DOHH2 (cell line): ENCODE measurements around the gene ALKBH6.

Experiments
- H3F3A ChIP-seq: fragments of 200-600 bp; sonication (generic), shearing (Covaris generic); 2 replicates; pipeline ENCODE4 v1.6.0; 2016; ENCODE audit warnings: antibody characterized with exemption, mild to moderate bottlenecking; ENCODE audit not compliant: control insufficient read depth, insufficient read depth
- H3K27ac ChIP-seq: fragments of 200-600 bp; sonication (generic); 2 replicates; pipeline ENCODE4 v1.5.1; 2014; ENCODE audit warnings: low read depth, mild to moderate bottlenecking, low read length, moderate library complexity
- H3K27me3 ChIP-seq: fragments of 200-600 bp; sonication (generic); 2 replicates; pipeline ENCODE4 v1.6.1; 2014; ENCODE audit warnings: mild to moderate bottlenecking, low read length, mixed read lengths; ENCODE audit not compliant: control insufficient read depth
- H3K36me3 ChIP-seq: fragments of 200-600 bp; sonication (generic); 2 replicates; pipeline ENCODE4 v1.6.1; 2014; ENCODE audit warnings: mild to moderate bottlenecking, low read length, moderate library complexity, mixed read lengths; ENCODE audit not compliant: control insufficient read depth
- H3K4me1 ChIP-seq: fragments of 200-600 bp; sonication (generic); 2 replicates; pipeline ENCODE4 v1.6.1; 2014; ENCODE audit warnings: mild to moderate bottlenecking, low read length, mixed read lengths; ENCODE audit not compliant: control insufficient read depth
- H3K4me2 ChIP-seq: fragments of 200-600 bp; sonication (generic); 2 replicates; pipeline ENCODE4 v1.6.0; 2014; ENCODE audit warnings: mild to moderate bottlenecking, low read length, moderate library complexity
- H3K4me3 ChIP-seq: fragments of 200-600 bp; sonication (generic); 2 replicates; pipeline ENCODE4 v1.5.1; 2014; ENCODE audit warnings: mild to moderate bottlenecking, low read length, mixed read lengths
- H3K79me2 ChIP-seq: fragments of 200-600 bp; sonication (generic); 2 replicates; pipeline ENCODE4 v1.6.1; 2014; ENCODE audit warnings: mild to moderate bottlenecking, low read length, mixed read lengths; ENCODE audit not compliant: control insufficient read depth
- H3K9me2 ChIP-seq: fragments of 200-600 bp; sonication (generic); replicated peaks from 2 replicates; pipeline ENCODE4 v1.6.1; 2014; ENCODE audit warnings: mild to moderate bottlenecking, low read length, mixed read lengths; ENCODE audit not compliant: control insufficient read depth
- H3K9me3 ChIP-seq: fragments of 200-600 bp; sonication (generic); 2 replicates; pipeline ENCODE4 v1.6.1; 2014; ENCODE audit warnings: antibody characterized with exemption, low read length, mixed read lengths; ENCODE audit not compliant: control insufficient read depth, insufficient read depth
- H4K20me1 ChIP-seq: fragments of 200-600 bp; sonication (generic); 2 replicates; pipeline ENCODE4 v1.6.0; 2014; ENCODE audit warnings: low read depth, mild to moderate bottlenecking, antibody characterized with exemption, low read length, moderate library complexity; ENCODE audit not compliant: control insufficient read depth, insufficient read depth
- CTCF ChIP-seq: fragments of 200-600 bp; sonication (generic); IDR thresholded peaks from one replicate; pipeline ENCODE4 v1.5.1; 2014; ENCODE audit warnings: antibody characterized with exemption, mild to moderate bottlenecking, low read depth, low read length; ENCODE audit not compliant: poor library complexity, severe bottlenecking
- EZH2phosphoT487 ChIP-seq: fragments of 200-600 bp; sonication (generic); IDR thresholded peaks from 2 replicates; pipeline ENCODE4 v1.6.1; 2017; ENCODE audit warnings: borderline replicate concordance, mild to moderate bottlenecking, antibody characterized with exemption, low read length, moderate library complexity, mixed read lengths

The ALKBH6 gene

GRCh38 chr19:36025541-36025940 lies 11.5 kb upstream of the ALKBH6 start:
- Histone ChIP-seq H3K4me1 (no peaks in the 10 kb centered on the region), H3K79me2 (no peaks in the 10 kb centered on the region), H3K4me3 (no peak overlapping the region), H3K9me3 (no peaks in the 10 kb centered on the region), H3K9me2 (no peaks in the 10 kb centered on the region), H3K27me3 (no peaks in the 10 kb centered on the region), H4K20me1 (no peaks in the 10 kb centered on the region), H3K36me3 (peaks cover 15% of the 10 kb centered on the region), H3F3A (no peaks in the 10 kb centered on the region), H3K27ac (no peak overlapping the region), H3K4me2 (no peak overlapping the region)
- TF ChIP-seq EZH2phosphoT487 (no peak), CTCF (no peak)

GRCh38 chr19:36023432-36023831 lies 9.4 kb upstream of the ALKBH6 start:
- no peak for TF ChIP-seq CTCF
- no peak for TF ChIP-seq EZH2phosphoT487
- no peaks in the 10 kb centered on the region for H3K9me2 ChIP-seq
- H3K4me3 ChIP-seq = no peak overlapping the region
- H3K9me3 ChIP-seq = no peaks in the 10 kb centered on the region
- no peak overlapping the region for H3K27ac ChIP-seq
- no peaks in the 10 kb centered on the region for H3K4me1 ChIP-seq
- H3K4me2 ChIP-seq = no peak overlapping the region
- no peaks in the 10 kb centered on the region for H3K79me2 ChIP-seq
- no peaks in the 10 kb centered on the region for H3K27me3 ChIP-seq
- peaks cover 18% of the 10 kb centered on the region for H3K36me3 ChIP-seq
- H4K20me1 ChIP-seq = no peaks in the 10 kb centered on the region
- H3F3A ChIP-seq = no peaks in the 10 kb centered on the region

- peaks cover 18% of the 10 kb centered on the region for H3K79me2 ChIP-seq
- TF ChIP-seq EZH2phosphoT487 = no peak
- no peak for TF ChIP-seq CTCF
- peaks cover 13% of the 10 kb centered on the region for H3K4me1 ChIP-seq
- H3K9me3 ChIP-seq = no peaks in the 10 kb centered on the region
- peaks cover 23% of the 10 kb centered on the region for H3K36me3 ChIP-seq
- H3K4me2 ChIP-seq = no peak overlapping the region
- H3K9me2 ChIP-seq = no peaks in the 10 kb centered on the region
- H4K20me1 ChIP-seq = no peaks in the 10 kb centered on the region
- H3K27me3 ChIP-seq = no peaks in the 10 kb centered on the region
- no peaks in the 10 kb centered on the region for H3F3A ChIP-seq
- no peak overlapping the region for H3K4me3 ChIP-seq
- H3K27ac ChIP-seq = no peak overlapping the region
Observed at GRCh38 chr19:36019061-36019670, 5.2 kb upstream of the ALKBH6 start.
